Putamen (tissue), 1 donor: ENCODE measurements around the gene IL33.

Experiments used
- DNase-seq: peaks from one replicate; pipeline ENCODE4 v3.0.0-alpha.2; 2016; ENCODE audit warnings: low spot score

The IL33 gene

DNA sequence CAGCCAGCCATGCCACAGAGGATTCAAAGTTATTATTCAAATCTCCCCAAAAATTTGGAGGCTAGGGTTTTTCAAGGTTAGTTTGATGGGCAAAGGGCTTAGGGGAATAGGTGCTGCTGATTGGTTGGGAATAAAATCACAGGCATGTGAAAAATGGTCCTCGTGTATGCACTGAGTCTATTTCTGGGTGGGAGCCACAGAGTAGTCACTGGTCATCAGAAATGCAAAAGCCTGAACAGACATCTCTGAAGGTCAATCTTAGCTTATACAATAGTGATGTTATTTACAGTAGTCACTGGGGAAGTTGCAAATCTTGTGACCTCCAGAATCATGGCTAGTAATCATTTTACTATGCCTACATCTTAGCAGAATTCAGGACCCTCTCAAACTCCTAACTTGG, 1.3 kb downstream of the IL33 start:
- no peak for DNase-seq

DNA sequence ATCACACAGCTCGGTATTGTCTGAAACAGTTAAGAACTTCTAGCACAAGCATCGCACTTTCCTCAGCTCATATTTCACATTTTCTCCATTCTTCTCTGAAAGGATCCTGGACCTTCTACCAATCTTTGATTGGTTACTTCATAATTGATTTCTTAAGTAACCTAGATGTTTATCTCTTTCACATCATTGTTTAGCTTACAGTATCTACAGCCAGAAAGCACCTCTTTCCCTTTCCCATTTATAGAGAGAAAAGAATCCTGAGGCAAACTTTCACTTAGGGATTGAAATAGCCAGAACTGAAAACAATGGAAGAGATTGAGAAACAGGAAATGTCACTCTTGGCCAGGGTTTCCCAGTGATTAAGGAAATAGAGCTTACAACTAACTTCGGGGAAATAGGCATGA, 2.5 kb downstream of the IL33 start:
- no peak for DNase-seq

DNA sequence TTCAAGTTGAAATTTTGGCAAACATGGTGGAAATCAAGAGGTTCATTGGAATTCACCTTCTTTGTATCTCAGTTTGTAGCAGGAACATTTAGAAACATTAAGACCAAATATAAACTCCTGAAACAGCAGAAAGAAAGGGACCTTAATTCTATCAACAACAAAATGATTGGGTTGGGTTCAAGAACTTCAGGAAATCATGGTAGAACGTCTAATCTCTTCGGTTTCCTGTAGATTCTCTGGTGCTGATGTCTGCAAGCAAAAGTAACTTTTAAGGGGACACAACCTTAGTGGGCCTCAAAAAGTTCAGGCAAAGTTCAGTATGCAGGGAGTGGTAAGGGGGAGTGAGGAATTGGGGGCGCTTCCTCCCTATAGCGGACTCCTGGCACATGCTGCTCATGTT, 3.4 kb downstream of the IL33 start:
- no peak for DNase-seq

DNA sequence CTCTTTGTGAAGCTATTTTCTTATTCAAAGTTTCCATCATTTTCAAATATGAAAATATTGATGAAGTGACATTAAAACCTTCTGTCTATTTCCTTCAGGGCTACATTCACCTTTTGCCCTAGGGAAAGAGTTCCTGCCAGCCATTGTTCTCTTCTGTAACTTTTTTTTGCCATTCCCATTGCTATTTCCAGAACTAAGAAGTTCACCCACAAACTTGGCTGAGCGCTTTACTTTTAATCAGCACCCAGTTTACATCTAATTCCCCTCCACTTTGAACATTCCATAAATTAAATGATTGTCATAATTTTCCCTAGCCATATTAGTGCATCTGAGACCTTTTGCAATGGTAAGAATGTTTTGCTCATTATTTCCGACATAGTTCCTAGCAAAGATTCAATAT, 4.4 kb downstream of the IL33 start:
- DNase-seq = no peak

DNA sequence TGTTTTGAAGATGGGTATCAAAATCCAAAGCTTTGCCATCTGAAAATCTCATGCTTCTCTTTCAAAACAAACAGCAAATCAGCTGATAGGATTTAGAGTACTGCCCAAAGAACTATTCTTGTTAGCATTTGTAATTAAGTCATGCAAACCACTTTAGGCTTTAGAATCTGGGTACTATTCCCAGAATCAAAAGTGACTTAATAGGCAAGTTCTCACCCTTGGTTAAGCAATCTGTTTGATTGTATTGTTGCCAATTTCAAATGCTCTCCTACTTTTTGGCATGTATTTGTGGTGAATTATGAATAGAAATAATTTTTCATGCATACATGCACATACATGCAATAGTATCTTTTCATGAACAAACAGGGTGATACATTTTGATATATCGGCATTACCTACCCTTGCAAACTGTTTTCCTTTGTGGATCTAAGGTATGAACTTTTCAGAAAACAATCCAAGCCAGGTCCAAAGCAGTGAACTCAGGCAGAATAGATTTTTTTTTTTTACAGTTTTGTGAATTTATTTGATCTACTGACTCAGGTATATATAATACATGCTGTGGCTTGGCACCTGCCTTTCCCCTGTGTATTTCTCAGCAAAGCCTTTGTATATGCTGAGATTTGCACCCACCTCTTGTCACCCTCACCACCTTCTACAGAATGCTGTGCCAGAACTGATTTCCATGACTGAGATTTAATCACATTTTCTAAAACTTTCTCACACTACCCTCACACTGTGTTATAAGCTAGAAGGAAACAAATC, 9.0 kb downstream of the IL33 start:
- DNase-seq = no peak

DNA sequence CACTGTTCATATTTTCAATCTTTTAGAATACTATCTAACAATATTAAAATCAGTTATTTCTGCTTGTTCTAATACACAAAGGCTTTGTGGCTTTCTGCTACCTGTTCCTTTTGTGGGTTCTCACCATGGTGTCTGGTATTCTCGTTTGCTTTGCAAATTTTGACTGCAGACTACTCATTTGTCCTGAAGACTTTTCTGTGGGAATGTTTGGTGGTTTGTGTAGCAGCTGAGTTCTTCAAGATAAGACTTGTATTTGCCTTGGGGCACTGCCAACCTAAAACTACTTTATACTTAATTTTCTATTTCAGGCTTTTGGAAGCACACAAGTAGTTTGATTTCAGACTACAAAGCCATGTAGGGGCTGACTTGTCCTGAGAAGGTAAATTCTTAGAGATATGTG, 11.1 kb downstream of the IL33 start:
- no peak for DNase-seq

DNA sequence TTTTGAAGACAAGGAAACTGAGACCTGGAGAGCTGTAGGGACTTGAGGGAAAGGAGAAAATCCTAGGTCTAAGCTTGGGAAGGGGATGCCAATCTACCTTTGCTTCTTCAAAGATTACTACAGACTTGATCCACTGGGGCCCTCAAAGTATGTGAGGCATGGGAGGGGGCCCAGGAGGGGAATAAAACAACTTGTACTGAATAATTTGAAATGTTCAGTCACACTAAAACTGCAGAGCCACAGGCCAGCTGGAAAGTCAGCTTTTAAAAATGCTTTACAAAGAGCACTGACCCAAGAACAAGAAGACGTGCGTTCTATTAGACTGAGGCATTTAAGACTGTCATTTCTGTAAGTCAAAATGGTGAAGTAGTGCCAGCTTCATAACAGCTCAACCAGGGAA, 13.6 kb downstream of the IL33 start:
- DNase-seq = no peak

DNA sequence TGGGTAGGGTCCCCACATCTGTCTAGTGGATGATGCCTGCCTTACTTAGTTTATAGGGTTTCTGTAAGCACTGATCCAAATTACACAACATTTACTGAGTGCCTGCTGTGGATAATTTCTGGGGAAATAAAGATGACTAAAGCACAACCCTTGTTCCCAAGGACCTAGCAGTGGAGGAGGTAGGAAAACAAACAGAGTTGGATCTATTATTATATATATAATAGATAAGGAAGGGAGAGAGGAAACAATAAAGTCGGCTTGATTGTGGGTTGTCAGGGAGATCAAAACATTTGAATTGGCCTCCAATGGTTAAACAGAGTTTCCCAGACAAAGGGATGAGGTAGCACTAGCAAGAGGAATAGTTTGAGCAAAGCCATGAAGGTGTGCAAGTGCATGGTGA, 14.0 kb downstream of the IL33 start:
- no peak for DNase-seq

DNA sequence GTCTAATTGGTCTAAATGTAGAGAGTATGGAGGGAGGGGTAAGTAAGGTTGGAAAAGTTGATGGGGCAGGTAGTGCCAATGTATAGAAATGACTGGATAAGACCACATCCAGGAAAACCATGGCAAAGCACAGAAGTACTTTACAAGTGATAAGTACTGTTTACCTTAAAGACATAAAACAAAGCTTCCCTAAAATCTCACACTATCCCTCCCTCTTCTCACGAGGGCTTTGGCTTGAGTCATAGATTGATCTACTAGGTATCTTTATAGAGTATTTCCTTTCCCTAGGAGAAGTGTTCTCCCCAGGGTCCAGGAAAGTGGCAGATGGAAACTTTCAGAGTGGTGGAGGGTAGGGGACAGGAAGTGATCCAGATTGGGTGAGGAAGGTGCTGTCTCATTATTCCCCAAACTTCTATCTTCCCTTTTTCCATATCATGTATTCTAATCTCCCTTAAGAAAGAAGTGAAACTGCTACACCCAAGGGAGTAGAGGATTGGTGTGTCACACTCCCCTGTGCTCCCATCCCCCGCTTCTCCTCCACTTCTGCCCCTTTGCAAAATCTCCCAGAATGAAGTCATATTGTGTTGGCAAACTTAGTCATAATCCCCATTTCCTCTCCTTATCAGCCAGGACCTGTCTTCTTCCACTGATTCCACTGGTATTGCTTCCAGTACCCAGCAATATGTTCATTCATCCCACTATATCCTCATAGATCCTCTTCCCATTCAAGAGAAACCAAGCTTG, 14.6 kb downstream of the IL33 start:
- no peak for DNase-seq

DNA sequence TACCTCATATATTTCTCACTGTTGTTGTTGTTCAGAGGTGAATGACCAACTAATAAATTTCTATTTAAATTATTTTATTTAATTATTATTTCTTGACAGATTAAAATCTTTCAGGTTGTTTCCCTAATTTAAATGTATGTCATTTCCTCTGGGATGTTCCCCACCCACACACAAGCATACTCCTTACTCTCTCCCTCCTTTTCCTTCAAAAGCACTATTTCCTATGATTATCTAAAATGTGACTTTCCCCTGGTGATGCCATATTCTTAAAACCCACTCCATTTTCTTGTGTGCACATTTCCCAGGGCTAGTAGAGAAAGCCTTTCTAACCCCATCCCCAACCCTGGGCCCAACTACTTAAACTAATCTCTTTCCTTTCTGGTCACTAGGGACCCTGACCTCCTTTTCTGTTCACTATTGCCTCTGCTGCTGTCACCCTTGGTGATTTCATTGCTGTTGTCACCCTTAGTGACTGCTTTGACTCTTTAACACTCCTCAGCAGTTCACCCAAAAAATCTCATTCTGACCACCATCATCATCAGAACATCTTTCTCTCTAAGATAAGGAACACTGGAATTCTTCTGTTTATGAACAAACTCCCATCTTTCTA, 16.8 kb downstream of the IL33 start:
- no peak for DNase-seq

DNA sequence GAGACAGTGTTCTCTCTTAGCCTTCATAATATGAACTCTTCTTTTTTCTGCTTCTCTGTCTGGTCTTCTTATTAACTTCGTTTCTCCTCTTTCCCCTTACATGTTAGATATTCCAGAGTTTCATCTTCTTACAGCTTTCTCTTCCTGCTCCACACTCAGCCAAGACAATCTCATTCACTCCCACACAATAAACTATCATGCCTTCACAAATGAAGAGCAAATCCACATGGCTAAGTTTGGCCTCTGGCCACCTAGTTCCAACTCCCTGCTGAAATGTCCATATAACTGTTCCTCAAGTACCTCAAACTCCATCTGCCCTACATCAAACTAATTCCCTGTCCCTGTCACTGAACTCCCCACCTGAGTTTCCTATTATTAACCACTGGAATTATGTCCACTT, 18.4 kb downstream of the IL33 start:
- no peak for DNase-seq

DNA sequence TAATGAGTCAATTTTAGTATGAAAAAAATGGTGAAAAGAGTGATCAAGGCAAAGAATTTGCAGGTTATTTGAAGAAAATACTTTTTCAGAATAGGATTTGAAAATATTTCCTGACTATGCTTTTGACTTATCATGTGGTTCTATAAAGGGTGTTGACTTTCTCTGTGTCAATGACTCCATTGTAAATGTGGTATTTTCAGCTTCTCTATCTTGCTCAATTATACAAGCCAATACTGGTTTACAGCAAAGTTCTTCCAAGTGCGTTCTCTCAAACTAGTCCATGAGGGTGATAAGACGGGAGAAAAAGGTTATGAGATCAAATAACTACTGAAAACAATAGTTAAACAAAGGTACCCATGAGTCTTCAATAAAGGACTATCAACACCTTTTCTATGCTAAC, 21.7 kb downstream of the IL33 start:
- no peak for DNase-seq

DNA sequence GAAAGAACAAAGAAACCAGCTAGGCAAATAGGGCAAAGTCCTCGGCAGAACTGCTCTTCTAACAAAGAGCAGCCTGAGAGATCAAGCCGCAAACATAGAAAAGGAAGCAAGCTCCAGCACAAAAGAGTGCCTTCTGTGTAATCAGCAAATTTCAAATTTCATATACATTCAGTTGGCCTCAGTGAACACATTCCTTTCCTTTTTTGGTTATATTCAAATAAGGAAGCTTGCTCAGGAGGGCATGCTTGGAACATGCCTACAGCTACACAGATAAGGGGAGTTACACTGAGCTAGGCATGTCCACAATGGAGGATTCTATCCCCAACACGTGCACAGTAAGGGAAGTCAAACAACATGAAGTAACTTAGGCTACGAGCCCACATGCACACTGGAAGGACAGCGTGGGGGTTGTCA, 23.4 kb downstream of the IL33 start:
- no peak for DNase-seq

DNA sequence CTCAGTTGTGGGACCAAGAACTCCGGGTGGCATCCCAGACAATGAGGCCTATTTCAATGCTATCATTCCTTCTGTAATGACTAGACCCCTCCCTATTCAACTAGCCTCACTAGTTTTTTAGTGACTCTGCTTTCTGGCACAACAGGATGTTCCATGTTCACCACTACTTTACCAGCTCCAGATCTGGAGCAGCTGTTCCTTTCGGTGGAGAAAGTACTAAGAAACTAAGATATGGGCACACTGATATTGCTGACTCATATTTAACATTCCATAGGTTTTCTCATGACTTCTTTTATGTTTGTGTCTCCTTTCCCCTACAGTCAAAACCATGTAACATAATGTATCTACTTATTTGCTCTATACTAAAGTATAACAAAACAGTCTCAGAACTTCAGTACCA, 24.1 kb downstream of the IL33 start:
- no peak for DNase-seq

DNA sequence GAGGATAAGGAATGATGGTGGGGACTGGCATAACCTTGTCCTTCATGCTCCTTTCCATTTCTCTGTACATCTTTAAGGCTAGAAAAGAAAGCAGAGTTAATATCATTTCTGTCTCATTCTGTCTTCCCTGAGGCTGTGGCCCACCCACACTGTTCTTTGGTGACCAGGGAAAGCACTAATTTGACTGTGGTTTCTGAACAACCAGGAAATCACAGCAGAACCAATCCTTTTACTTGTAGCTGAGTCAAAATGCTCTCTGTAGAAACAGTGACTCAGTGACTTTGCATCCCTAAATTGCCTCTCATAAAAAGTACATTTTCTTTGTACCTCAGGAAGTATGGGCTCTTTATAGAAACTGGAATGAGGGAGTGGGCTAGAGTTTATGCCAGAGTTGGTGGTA, 28.1 kb downstream of the IL33 start:
- no peak for DNase-seq

DNA sequence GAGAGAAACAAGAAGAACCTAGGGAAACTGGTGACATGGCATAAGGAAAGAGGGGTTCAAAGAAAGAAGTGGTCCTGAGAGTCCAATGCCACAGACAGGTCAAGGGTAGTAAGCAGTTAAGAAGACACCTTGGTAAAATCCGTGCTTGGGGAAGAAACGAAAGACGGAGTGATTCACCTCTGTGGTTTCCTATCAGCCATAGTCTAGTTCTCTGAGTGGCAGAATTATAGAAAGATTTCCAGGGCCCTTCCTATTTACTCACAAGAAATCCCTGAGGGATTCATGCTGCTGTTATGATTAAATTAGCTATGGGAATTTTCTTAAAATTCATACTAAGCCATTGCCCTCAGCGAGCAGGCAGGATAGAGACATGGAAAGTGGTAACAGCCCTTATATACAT, 31.7 kb downstream of the IL33 start:
- no peak for DNase-seq

DNA sequence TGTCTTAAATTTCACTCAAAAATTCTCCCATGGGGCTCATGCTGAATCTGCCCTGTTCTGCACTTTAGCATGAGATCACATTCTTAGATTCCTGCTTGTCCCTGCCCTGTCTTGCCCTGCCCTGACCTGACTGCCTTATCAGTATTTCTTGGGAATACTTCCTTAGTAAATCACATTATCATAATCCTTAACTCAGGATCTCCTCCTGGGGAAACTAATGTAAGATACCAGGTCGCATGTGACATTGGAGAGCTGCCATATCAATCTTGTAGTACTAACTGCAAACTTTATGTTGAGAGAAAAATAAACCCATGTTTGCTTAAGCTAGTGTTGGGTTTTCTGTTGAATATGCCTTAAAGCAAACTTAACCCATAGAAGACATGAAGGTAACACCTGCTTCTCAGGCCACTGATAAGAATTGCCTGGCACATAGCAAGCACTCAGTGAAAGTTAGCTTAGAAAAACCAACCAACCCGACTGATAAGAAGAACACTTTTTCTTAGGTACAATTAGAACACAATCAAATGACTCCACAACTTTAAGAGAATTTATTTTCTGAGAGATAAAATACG, 53.3 kb downstream of the IL33 start:
- DNase-seq = no peak

DNA sequence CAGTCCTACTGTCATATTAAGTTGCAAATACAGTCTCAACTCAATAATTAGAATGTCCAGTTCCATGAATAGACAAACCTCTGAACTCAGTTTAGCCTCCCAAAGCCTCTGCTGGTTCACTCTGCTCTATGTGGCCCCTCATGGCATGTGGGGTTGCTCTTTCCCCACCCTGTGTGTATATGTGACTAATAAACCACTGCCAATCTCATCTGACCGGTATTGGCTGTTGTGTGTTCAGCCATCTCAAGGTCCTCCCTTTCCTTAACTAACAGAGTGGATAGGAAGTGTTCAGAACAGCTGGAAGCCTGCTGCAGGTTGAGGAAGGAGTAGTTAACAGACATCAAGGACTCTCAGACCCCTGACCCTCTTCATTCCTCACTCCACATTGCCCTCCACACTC, 55.3 kb downstream of the IL33 start:
- no peak for DNase-seq

DNA sequence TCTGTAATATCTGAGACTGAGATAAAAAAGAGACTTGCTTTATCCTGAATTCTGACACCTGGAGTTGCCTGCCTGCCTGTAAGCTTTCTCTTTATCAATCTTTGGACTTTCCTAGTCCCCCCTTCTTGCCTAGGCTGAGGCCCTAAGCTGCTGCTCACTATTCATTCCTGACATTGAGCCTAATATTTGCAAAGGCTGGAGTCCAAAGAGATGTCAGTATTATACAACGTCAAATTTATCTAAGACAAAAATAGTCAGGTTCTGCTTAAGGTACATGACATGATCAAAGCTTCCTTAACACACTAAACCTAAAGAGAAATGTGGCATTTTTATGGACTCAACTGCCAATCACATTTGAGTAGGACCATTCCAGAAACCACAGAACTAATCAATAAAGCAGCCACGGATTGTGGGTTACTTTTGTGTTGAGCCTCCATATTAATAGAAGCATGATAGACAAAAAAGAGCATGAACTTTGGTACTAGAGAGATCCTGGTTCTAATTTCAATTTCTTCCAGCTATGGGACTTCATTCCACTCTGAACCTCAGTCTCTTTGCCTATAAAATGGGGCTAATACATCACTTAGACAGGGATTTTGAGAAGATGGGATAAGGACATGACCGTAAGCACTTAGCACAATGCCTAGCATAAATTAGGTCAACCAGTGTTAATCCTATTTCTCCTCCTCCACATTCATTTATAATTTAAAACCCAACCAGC, 56.1 kb downstream of the IL33 start:
- DNase-seq = no peak

DNA sequence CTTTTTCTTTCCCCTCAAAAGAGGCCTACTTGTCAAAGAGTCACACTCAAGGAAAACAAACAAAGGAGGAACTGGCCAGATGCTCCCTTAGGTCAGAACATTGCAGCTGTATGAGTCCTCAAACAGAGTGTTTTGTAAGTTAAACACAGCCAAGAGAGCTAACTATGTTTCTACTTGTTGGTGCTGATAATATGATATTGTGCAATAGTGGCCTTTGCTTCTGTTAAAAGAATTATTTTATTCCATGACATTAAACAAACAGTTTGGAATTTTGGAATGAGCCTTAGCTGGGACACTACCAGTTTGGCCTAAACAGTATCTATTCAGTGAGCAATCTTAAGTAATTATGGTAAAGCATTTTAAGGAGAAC, 56.6 kb downstream of the IL33 start:
- DNase-seq = no peak

DNA sequence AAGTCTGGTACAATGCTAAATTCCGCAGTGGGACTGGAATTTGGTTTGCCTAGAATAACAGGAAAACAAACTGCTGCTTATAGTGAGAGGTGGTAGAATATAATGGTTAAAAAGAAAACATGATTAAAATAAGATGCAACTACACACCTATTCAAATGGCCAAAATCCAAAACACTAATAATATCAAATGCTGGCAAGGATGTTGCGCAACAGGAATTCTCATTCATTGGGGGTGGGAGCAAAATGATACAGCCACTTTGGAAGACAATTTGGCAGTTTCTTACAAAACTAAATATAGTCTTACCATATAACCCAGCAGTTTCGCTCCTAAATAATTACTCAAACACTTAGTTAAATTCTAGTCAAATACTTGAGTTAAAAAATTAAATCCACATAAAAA, 61.8 kb downstream of the IL33 start:
- no peak for DNase-seq

DNA sequence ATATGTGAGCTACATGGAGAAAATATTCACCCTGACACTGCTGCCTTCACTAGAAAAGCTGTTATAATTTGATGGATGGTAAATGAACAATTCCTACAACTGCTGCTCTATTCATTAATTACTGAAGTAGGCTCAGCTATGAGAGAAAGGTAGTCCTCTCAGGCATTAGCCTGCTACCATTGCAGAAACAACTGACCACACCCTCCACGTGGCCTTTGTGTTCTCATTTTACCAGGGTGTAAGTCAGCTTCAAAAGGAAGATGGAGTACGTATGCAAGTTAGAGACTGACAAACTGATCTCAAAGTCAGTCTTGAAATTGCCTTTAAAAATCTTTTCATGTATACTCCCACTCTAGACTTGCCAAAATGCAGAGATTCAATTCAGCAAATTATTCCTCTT, 86.3 kb downstream of the IL33 start:
- DNase-seq = no peak

DNA sequence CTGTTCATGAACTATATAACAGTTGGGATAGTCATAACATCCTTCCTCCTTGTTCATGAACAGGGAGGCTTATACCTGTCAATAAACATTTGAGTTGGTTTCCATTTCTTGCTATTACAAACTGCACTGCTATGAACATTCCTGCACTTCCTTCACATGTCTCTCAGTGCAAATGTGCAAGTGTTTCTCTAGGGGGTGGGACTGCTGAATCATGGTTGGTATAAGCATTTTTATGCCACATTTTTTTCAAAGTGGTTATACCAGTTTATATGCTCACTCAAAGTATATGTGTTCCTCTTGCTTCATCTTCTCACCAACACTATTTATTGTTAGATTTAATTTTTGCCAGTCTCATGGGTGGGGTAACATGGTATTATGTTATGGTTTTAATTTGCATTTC, 86.8 kb downstream of the IL33 start:
- DNase-seq = no peak
